T follicular helper cell (primary cell): ENCODE data around the gene VPS41.

Experiments used
- DNase-seq: peaks from one replicate; pipeline ENCODE4 v3.0.0-alpha.2; 2020; ENCODE audit warnings: low read depth

The VPS41 gene

DNA sequence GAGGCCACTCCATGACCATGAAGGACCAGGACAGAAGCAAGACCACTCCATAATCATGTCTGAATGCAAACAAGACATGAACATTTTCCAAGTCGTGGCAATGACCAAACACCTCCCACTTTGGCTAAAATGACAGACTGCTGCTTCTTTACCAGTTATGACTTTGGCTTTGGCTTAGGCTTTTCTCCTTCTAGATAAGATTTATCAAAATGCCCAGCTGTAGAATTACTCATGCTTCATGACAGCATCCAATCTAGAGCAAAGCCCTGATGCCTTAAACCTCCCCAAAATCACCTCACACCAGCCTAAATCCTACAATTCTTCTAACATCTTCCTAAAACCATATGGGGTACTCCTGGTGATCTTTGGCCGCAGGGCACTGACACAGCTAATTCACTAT lies 102.1 kb downstream of the VPS41 start:
- no peak for DNase-seq

GRCh38 chr7:38801786-38802185 lies 107.2 kb downstream of the VPS41 start:
- no peak for DNase-seq

DNA sequence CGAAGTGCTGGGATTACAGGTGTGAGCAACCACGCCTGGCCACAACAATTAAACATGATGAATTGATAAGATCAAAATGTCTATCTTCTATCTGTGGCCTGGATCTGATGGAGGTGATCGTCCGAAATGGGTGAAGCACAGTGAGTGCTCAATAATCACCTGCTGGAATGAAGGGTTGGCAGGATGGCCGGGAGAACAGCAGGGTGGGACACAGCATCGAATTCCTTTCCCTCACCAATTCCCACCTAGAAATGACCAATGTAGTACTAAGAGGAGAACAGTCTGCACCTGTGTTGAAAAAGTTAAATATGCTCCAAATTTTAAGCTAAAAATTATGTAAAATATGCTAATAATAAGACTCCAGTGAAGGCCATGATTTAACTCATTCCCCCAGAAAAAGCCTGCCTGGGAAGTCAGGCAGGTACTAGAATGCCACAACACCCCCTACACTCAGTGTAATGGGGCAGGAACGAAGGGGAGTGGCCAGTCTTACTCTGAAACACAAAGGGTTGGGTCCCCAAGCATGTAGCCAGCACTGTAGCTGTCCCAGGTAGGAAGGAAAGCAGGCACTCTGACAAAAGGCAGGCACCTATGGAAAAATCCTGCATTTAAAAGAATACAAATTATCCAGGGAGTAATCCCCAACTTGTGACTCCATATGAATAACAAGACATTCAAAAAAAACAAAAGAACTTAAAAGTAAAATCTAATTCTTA lies 110.3 kb downstream of the VPS41 start:
- DNase-seq, result no peak

DNA sequence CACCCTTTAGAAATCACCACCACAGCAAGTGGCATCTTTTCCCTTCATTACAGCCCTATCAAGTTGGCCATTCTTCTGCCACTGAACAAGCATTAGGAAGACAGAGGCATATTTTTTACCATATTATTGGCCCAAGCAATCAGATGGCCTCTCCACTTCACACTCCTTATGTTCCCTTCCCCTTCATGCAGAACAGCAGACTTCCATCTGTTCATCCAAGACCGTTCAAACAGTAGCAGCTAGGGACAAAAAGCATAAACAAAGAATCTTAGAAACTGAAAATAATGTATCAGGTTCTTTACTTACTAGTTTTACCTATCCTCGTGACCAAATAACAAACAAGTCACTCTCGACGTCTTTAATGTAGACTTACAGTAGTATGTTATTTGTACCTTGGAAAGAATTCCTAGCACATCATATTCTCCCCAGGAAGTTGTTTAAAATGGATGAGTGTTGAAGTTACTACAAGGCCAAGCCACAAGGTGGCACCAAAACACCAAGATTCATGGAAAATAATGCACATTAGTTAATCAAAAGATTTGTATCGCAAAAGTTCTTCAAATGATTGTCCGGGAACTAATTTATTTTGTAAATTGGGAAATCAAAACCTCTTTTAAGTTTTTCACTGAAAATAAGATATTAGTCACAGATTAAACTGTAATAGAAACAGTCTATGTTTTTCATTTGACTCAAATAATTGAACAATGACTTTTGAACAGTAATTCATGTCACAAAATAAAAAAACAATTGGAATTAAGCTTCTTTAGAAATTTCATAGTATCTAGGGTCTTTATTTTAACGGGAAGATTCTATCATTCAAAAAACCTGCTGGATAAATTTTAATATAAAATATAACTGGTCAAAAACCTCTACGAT lies 112.1 kb downstream of the VPS41 start:
- peak; percentile 26 for DNase-seq

GRCh38 chr7:38795593-38795992 lies 113.4 kb downstream of the VPS41 start:
- no peak for DNase-seq

GRCh38 chr7:38781991-38782390 lies 127.0 kb downstream of the VPS41 start:
- no peak for DNase-seq

GRCh38 chr7:38777609-38778008 lies 131.4 kb downstream of the VPS41 start:
- DNase-seq, result no peak

GRCh38 chr7:38775506-38776175 lies 133.3 kb downstream of the VPS41 start:
- no peak for DNase-seq

- no peak for DNase-seq
Observed at GRCh38 chr7:38773430-38773829, 135.6 kb downstream of the VPS41 start.

- no peak for DNase-seq
Observed at GRCh38 chr7:38760226-38760625, 148.8 kb downstream of the VPS41 start.

DNA sequence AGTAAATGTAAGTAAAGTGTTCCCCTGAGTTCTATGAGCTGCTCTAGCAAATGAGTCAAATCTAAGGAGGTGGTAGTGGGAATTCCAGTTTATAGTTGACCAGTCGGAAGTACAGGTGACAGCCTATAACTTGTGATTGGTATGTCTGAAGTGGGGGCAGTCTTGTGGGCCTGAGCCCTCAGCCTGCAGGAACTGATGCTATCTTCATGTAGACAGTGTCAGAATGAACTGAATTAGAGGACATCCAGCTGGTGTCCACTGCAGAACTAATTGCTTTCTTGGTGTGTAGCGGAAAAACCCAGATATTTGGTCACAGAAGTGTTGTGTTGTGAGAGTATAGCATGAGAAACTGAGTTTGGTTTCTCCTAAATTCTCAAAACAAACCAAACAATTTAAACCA lies 150.0 kb downstream of the VPS41 start:
- no peak for DNase-seq

DNA sequence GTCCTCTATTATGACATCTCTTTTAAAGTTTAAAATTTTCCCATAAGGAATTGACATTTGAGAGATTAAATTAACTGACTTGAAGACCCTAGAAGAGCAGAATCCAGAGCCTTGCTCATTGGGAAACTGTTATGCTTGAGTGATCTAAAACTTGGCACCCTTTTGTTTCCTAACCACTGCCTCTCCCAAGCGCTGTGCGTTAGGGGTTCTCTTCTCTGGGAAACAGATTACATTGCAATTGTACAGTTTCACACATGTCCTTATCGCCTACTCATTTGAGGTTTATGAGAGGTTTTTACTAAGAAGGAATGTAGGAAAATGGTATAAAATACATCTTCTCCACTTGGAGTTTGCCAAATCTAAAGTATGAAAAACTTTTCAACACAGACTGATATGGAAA lies 151.1 kb downstream of the VPS41 start:
- DNase-seq, result no peak

- DNase-seq, result no peak
Observed at GRCh38 chr7:38756521-38756920, 152.5 kb downstream of the VPS41 start.

GRCh38 chr7:38753347-38753746 lies 155.6 kb downstream of the VPS41 start:
- no peak for DNase-seq

DNA sequence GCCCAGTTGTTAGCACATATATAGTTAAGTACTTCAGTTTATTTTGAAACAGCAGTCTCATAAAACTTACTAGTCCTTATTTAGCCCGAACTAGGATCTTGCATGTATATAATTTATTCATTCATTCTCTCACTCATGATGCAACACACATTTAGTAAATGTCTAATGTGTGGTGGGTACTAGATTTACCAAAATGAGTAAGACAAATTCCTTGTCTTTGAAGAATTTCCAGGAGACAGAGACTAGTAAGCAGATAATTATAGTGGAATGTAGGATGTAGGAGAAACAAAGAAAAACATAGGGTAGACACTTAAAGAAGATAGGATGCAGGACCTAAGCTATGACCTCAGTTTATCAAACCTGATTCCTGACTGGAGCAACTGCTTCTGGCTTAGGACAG lies 157.6 kb downstream of the VPS41 start:
- no peak for DNase-seq

DNA sequence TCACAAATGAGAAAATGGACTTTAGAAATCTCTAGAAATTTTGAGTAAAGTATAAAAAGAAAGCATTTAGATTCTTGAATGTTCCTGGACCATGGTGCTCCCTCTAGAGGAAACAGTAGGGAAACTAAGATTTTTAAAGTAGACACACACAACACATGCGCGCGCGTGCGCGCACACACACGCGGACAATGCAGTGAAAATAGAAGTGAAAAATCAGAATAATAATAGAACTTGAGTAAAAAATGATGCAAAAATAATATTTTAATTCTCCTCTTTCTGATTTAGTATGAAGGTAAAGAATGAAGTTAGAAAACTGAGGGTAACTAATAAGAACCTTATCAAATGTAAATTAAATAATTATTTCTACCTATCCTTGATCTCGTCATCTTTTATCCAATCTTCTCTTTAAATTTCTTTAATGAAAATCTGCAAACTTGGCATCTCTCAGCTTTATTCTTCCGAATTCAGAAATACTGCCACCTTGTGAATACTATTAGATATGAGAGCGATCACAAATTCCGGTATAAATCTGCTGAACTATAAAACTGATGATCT lies 160.9 kb downstream of the VPS41 start:
- no peak for DNase-seq

GRCh38 chr7:38746438-38746837 lies 162.6 kb downstream of the VPS41 start:
- DNase-seq, result no peak

- no peak for DNase-seq
Observed at GRCh38 chr7:38744746-38745145, 164.2 kb downstream of the VPS41 start.

- DNase-seq, result no peak
Observed at GRCh38 chr7:38743899-38744298, 165.1 kb downstream of the VPS41 start.

DNA sequence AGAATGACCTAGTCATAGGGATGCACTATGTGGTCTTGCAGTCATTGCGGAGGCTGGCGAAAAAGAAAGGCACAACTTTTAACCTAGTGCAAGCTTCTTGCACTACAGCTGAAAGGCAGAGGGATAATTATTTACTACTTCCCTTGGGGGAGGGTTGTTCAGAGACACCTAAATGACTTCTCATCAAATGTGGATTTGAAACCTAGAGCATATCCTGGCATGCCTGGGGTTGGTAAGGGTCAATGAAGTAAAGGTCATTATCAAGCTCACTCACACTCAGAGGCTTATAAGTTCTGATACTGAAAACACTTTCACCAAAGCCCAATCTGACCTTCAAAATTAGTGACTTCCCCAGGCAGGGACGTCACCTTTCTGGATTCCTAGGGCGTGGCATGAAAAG lies 168.9 kb downstream of the VPS41 start:
- no peak for DNase-seq

GRCh38 chr7:38736138-38736537 lies 172.9 kb downstream of the VPS41 start:
- no peak for DNase-seq

DNA sequence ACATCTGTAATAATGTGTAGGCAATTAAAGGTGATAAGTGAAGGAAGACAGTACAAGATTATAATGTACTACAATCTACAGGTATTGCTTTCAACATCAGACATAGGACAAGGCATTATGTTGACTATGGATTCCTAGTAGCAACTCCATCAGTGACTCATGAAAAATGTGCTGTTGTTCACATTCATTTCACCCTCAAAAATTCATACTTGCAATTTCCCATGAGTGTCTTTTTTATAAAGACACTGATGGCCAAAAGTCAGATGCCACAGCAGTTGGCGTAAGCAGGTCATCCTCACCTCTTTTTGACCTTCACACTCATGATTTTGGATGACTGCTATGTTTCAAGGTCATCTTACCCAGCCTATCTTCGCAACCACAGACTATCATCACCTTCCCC lies 177.8 kb downstream of the VPS41 start:
- DNase-seq, result no peak

DNA sequence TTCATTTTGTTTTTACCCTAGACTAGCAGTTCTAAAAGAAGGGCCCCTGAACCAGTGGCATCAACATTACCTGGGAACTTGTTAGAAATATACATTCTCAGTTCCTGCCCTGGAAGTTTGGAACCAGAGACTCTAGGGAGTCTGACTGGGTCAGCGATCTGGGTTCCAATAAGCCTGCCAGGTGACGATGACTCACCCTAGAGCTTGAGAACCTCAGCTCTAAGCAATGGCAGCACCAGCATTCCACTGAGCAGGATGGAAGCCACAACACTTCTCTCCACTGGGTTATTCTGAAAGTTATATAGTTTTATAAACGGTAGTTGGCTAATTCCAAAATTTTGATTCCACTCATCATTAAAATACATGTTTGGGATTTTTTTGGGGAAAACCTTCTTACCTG lies 180.8 kb downstream of the VPS41 start:
- no peak for DNase-seq
